Brain microvascular endothelial cell (primary cell): ENCODE measurements around the gene FGF9.

Source experiments
- DNase-seq: peaks from one replicate; pipeline ENCODE4 v3.0.0-alpha.2; 2020
- H3K27ac ChIP-seq: fragments of 250-450 bp; sonication (Bioruptor Pico); 2 replicates; pipeline ENCODE4 v1.5.1; 2020; ENCODE audit warnings: mild to moderate bottlenecking, moderate library complexity
- H3K27me3 ChIP-seq: fragments of 250-450 bp; sonication (Bioruptor Pico); replicated peaks from 2 replicates; pipeline ENCODE4 v1.5.1; 2020; ENCODE audit warnings: mild to moderate bottlenecking
- H3K36me3 ChIP-seq: fragments of 250-450 bp; sonication (Bioruptor Pico); replicated peaks from 2 replicates; pipeline ENCODE4 v1.5.1; 2020; ENCODE audit warnings: mild to moderate bottlenecking
- H3K4me3 ChIP-seq: 2 replicates; pipeline ENCODE4 v1.5.1; 2011; ENCODE audit warnings: low read depth, mild to moderate bottlenecking, control low read depth, low read length, moderate library complexity
- in situ Hi-C: cut with HindIII; loops from 2 replicates; pipeline ENCODE4 v1.10.0; 2017; ENCODE audit warnings: low sequenced_read_pairs, low pct_ligation_motif_present
- TF ChIP-seq, protein P1 (sequence below): IDR thresholded peaks from 2 replicates; pipeline ENCODE4 v1.5.1; 2011; ENCODE audit warnings: low read depth, mild to moderate bottlenecking, moderate library complexity, low read length, control low read depth, inconsistent platforms; ENCODE audit errors: missing control alignments

The FGF9 gene

GRCh38 chr13:21701460-21701859 lies 30.6 kb downstream of the FGF9 start:
- Histone ChIP-seq H3K4me3 (no peak overlapping the region), H3K27ac (no peak overlapping the region), H3K27me3 (no peaks in the 10 kb centered on the region), H3K36me3 (no peaks in the 10 kb centered on the region)
- TF ChIP-seq, protein P1, sequence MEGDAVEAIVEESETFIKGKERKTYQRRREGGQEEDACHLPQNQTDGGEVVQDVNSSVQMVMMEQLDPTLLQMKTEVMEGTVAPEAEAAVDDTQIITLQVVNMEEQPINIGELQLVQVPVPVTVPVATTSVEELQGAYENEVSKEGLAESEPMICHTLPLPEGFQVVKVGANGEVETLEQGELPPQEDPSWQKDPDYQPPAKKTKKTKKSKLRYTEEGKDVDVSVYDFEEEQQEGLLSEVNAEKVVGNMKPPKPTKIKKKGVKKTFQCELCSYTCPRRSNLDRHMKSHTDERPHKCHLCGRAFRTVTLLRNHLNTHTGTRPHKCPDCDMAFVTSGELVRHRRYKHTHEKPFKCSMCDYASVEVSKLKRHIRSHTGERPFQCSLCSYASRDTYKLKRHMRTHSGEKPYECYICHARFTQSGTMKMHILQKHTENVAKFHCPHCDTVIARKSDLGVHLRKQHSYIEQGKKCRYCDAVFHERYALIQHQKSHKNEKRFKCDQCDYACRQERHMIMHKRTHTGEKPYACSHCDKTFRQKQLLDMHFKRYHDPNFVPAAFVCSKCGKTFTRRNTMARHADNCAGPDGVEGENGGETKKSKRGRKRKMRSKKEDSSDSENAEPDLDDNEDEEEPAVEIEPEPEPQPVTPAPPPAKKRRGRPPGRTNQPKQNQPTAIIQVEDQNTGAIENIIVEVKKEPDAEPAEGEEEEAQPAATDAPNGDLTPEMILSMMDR: no peak
- DNase-seq: no peak
- in situ Hi-C loops: no loop called here

GRCh38 chr13:21703846-21704245 lies 33.0 kb downstream of the FGF9 start:
- in situ Hi-C loops: no loop called here
- Histone ChIP-seq H3K36me3 (no peaks in the 10 kb centered on the region), H3K27me3 (no peaks in the 10 kb centered on the region), H3K27ac (no peak overlapping the region), H3K4me3 (no peak overlapping the region)
- no peak for DNase-seq
- TF ChIP-seq, protein P1: no peak

- H3K27ac ChIP-seq: no peak overlapping the region
- no peaks in the 10 kb centered on the region for H3K36me3 ChIP-seq
- DNase-seq: no peak
- H3K27me3 ChIP-seq: no peaks in the 10 kb centered on the region
- H3K4me3 ChIP-seq: no peak overlapping the region
- in situ Hi-C loops: no loop called here
- TF ChIP-seq, protein P1: no peak
These were observed 36.7 kb downstream of the FGF9 start for GRCh38 chr13:21707586-21707985.

DNA sequence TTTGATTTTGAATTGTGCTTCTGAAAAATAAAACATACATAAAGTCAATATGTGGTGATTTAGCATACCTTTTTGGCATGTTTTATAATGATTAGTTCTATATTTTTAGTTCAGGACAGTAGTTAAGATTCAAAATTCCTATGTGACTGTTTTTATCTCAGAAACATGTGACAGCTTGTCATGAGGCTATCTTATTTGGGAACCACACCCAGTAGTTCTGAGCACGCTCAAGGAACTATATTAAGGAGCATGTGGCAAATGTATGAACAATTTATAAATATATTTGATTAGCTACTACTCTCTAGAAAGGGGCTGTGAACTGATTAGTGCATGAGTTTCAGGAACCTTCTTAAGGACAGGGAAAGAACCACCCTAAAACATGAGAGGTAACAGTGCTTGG lies 38.8 kb downstream of the FGF9 start:
- Histone ChIP-seq H3K27me3 (no peaks in the 10 kb centered on the region), H3K4me3 (no peak overlapping the region), H3K36me3 (no peaks in the 10 kb centered on the region), H3K27ac (no peak overlapping the region)
- TF ChIP-seq, protein P1: no peak
- in situ Hi-C loops: no loop called here
- DNase-seq: no peak

DNA sequence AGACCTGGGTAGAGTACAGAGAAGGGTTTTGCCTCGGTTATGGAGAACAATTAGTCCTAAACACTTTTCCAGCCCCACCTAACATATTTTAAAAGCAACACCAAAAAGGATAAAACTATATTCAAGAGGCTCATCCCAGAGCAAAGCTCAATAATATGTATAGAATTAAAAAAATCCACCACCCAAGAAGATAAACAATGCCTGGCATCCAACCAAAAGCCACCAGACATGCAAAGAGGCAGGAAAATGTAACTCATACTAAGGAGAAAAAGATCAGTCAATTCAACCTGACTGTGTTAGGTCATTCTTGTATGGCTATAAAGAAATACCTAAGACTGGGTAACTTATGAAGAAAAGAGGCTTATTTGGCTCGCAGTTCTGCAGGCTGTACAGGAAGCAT lies 39.3 kb downstream of the FGF9 start:
- no peak for DNase-seq
- no peak overlapping the region for H3K27ac ChIP-seq
- in situ Hi-C loops: no loop called here
- no peak overlapping the region for H3K4me3 ChIP-seq
- H3K27me3 ChIP-seq: no peaks in the 10 kb centered on the region
- TF ChIP-seq, protein P1: no peak
- no peaks in the 10 kb centered on the region for H3K36me3 ChIP-seq

GRCh38 chr13:21717817-21718216 lies 46.9 kb downstream of the FGF9 start:
- DNase-seq: no peak
- Histone ChIP-seq H3K27me3 (no peaks in the 10 kb centered on the region), H3K36me3 (no peaks in the 10 kb centered on the region), H3K27ac (no peak overlapping the region), H3K4me3 (no peak overlapping the region)
- in situ Hi-C loops: no loop called here
- TF ChIP-seq, protein P1: no peak
